Naive thymus-derived CD4-positive, alpha-beta T cell (primary cell): ENCODE measurements around the gene SLC45A3. TPM values are rescaled to one million over a fixed set of nuclear protein-coding genes. Genes with fewer than 3 reads are reported as not detected.

ENCODE experiments used
- ATAC-seq: fragments of 150-1000 bp; cut with Tn5 transposase; 2 replicates; pipeline ENCODE4 v1.10.0; 2021; ENCODE audit warnings: mild to moderate bottlenecking, moderate library complexity
- CTCF ChIA-PET: fragments of 350-600 bp; sonication (Branson Sonifier 250); formaldehyde crosslinking; loops from one replicate; lab custom pipeline; 2021; ENCODE audit warnings: antibody characterized with exemption; lab: Charles Lee
- POLR2A ChIA-PET: fragments of 350-600 bp; sonication (Branson Sonifier 250); formaldehyde crosslinking; loops from one replicate; lab custom pipeline; 2021; ENCODE audit warnings: antibody characterized with exemption, inconsistent platforms; lab: Charles Lee
- DNase-seq, 9 donors: peaks; one replicate each; pipeline versions ENCODE4 v3.0.0 to v3.0.0-alpha.2; 2020 to 2022; ENCODE audit warnings: mixed read lengths in 1 of 9
- H3K27ac ChIP-seq: one replicate; pipeline ENCODE4 v1.7.0; 2013; ENCODE audit warnings: mild to moderate bottlenecking, low read depth, low read length, moderate library complexity
- H3K27me3 ChIP-seq, 2 donors: one replicate each; pipeline ENCODE4 v1.7.0; 2013; ENCODE audit warnings: low read length in 2 of 2, mild to moderate bottlenecking in 2 of 2, moderate library complexity in 2 of 2; ENCODE audit not compliant: control insufficient read depth in 2 of 2, insufficient read depth in 2 of 2
- H3K36me3 ChIP-seq, 3 experiments: 1 replicate in 2 of 3; 2 replicates in 1 of 3; pipeline ENCODE4 v1.7.0; 2013; ENCODE audit warnings: low read length in 3 of 3, mild to moderate bottlenecking in 3 of 3, moderate library complexity in 1 of 3; ENCODE audit not compliant: insufficient read depth in 3 of 3, control insufficient read depth in 2 of 3
- H3K4me1 ChIP-seq, 2 donors: one replicate each; pipeline ENCODE4 v1.7.0; 2013; ENCODE audit warnings: low read length in 2 of 2, mild to moderate bottlenecking in 2 of 2, moderate library complexity in 1 of 2; ENCODE audit not compliant: control insufficient read depth in 2 of 2, insufficient read depth in 2 of 2
- H3K4me3 ChIP-seq: 2 replicates; pipeline ENCODE4 v1.7.0; 2013; ENCODE audit warnings: mild to moderate bottlenecking, low read length
- H3K9me3 ChIP-seq, 3 experiments: 1 replicate in 2 of 3; 2 replicates in 1 of 3; pipeline ENCODE4 v1.7.0; 2013; ENCODE audit warnings: low read length in 3 of 3; ENCODE audit not compliant: control insufficient read depth in 2 of 3
- H3K27ac Mint-ChIP-seq, 9 donors: one replicate each; pipeline ENCODE4 v1.8.0; 2020 to 2022; ENCODE audit warnings: mixed read lengths in 9 of 9, mild to moderate bottlenecking in 8 of 9, moderate library complexity in 5 of 9, inconsistent platforms in 2 of 9
- H3K27me3 Mint-ChIP-seq, 5 donors: one replicate each; pipeline ENCODE4 v1.8.0; 2021 to 2022; ENCODE audit warnings: mixed read lengths in 5 of 5, mild to moderate bottlenecking in 1 of 5
- H3K36me3 Mint-ChIP-seq, 5 donors: one replicate each; pipeline ENCODE4 v1.8.0; 2020 to 2022; ENCODE audit warnings: mixed read lengths in 5 of 5, mild to moderate bottlenecking in 3 of 5, inconsistent platforms in 1 of 5
- H3K4me1 Mint-ChIP-seq, 7 donors: one replicate each; pipeline ENCODE4 v1.8.0; 2020 to 2022; ENCODE audit warnings: mixed read lengths in 7 of 7, mild to moderate bottlenecking in 3 of 7, inconsistent platforms in 1 of 7
- H3K4me3 Mint-ChIP-seq, 10 donors: one replicate each; pipeline ENCODE4 v1.8.0; 2020 to 2022; ENCODE audit warnings: mild to moderate bottlenecking in 10 of 10, mixed read lengths in 10 of 10, moderate library complexity in 6 of 10, inconsistent platforms in 2 of 10
- H3K9me3 Mint-ChIP-seq, 11 donors: one replicate each; pipeline ENCODE4 v1.8.0; 2020 to 2022; ENCODE audit warnings: mixed read lengths in 11 of 11, mild to moderate bottlenecking in 4 of 11, inconsistent platforms in 1 of 11, moderate library complexity in 1 of 11
- intact Hi-C, 2 donors: fragments of 100-400 bp; cut with micrococcal nuclease; formaldehyde crosslinking; loops; one replicate each; pipeline ENCODE4 v1.15.1; 2023
- polyA plus RNA-seq, 2 donors: library from polyadenylated mRNA; unstranded; fragments of 300-500 nt; fragmentation: Illumina TruSeq; gene quantifications; one replicate each; pipeline ENCODE4 v1.2.3, GENCODE V29; 2021
- total RNA-seq, 6 experiments: library from RNA in 5 of 6; stranded (reverse) in 5 of 6; gene quantifications; 1 replicate in 5 of 6; 2 replicates in 1 of 6; pipeline ENCODE4 v1.2.3 and lab custom pipeline; 2021 to 2026

Gene SLC45A3
- total and polyA plus RNA-seq, 7 experiments from 2014 or later: 0.10 to 8.7 (median 0.54) TPM; not detected in 2

- H3K27me3 ChIP-seq: no peaks in the 10 kb centered on the region
- H3K4me3 ChIP-seq: no peak overlapping the region
- DNase-seq (peak in 8 of 9 donors; percentile 36 to 72 (median 64)), ATAC-seq (peak; percentile 91)
- intact Hi-C loops: loop anchor here (1.0 to 5.0 kb wide), 9 partner anchors 37 to 266 kb away; no protein-coding TSS in a partner anchor
- ChIA-PET POLR2A (interaction anchor here (0.6 to 1.5 kb wide), 4 partner anchors 9 to 63 kb away, joined by 3 read pairs; no protein-coding TSS in a partner anchor), CTCF (interaction anchor here (0.7 to 7.4 kb wide), 22 partner anchors 9 to 477 kb away, joined by 3 to 103 read pairs (median 4); partner anchors contain the start of gene ELK4)
- Mint-ChIP-seq H3K27ac (peak overlapping the region in 6 of 9 donors; percentile 7 to 87 (median 15)), H3K9me3 (no peaks in the 10 kb centered on the region), H3K36me3 (peaks cover 0 to 20% (median 5%) of the 10 kb centered on the region in 5 donors), H3K27me3 (no peaks in the 10 kb centered on the region), H3K4me3 (no peak overlapping the region), H3K4me1 (peaks cover 9 to 28% (median 20%) of the 10 kb centered on the region in 7 donors)
- H3K27ac ChIP-seq: no peak overlapping the region
- H3K36me3 ChIP-seq: peaks cover 0 to 22% (median 0%) of the 10 kb centered on the region in 3 experiments
- H3K9me3 ChIP-seq: no peaks in the 10 kb centered on the region
- no peaks in the 10 kb centered on the region for H3K4me1 ChIP-seq
Observed at GRCh38 chr1:205711105-205712048, 31.1 kb upstream of the SLC45A3 start.

GRCh38 chr1:205710201-205711062 is 30.1 kb upstream of the SLC45A3 start:
- Mint-ChIP-seq H3K4me1 (peaks cover 8 to 25% (median 20%) of the 10 kb centered on the region in 7 donors), H3K36me3 (peaks cover 0 to 16% (median 5%) of the 10 kb centered on the region in 5 donors), H3K27me3 (no peaks in the 10 kb centered on the region), H3K4me3 (no peak overlapping the region), H3K27ac (peak overlapping the region in 5 of 9 donors; percentile 4 to 87 (median 47)), H3K9me3 (no peaks in the 10 kb centered on the region)
- H3K4me1 ChIP-seq: no peaks in the 10 kb centered on the region
- intact Hi-C loops: loop anchor here (1.0 to 5.0 kb wide), 9 partner anchors 38 to 267 kb away; no protein-coding TSS in a partner anchor
- DNase-seq: no peak
- no peaks in the 10 kb centered on the region for H3K27me3 ChIP-seq
- H3K36me3 ChIP-seq: peaks cover 0 to 15% (median 0%) of the 10 kb centered on the region in 3 experiments
- CTCF ChIA-PET: interaction anchor here (0.6 to 7.4 kb wide), 13 partner anchors 12 to 349 kb away, joined by 3 to 103 read pairs (median 5); no protein-coding TSS in a partner anchor
- no peak overlapping the region for H3K27ac ChIP-seq
- POLR2A ChIA-PET: interaction anchor here (0.6 to 1.5 kb wide), 3 partner anchors 10 to 426 kb away, joined by 3 read pairs; no protein-coding TSS in a partner anchor
- H3K4me3 ChIP-seq: no peak overlapping the region
- H3K9me3 ChIP-seq: no peaks in the 10 kb centered on the region
- no peak for ATAC-seq

GRCh38 chr1:205709640-205710039 is 29.3 kb upstream of the SLC45A3 start:
- Mint-ChIP-seq H3K9me3 (no peaks in the 10 kb centered on the region), H3K36me3 (peaks cover 0 to 15% (median 9%) of the 10 kb centered on the region in 5 donors), H3K4me1 (peaks cover 6 to 28% (median 23%) of the 10 kb centered on the region in 7 donors), H3K27ac (no peak overlapping the region), H3K4me3 (no peak overlapping the region), H3K27me3 (no peaks in the 10 kb centered on the region)
- H3K27ac ChIP-seq: no peak overlapping the region
- ATAC-seq (no peak), DNase-seq (no peak)
- no peaks in the 10 kb centered on the region for H3K27me3 ChIP-seq
- no peaks in the 10 kb centered on the region for H3K4me1 ChIP-seq
- POLR2A ChIA-PET: interaction anchor here (0.6 to 1.0 kb wide), 2 partner anchors 33 to 425 kb away, joined by 3 to 4 read pairs; no protein-coding TSS in a partner anchor
- CTCF ChIA-PET: interaction anchor here (0.6 to 7.4 kb wide), 8 partner anchors 23 to 581 kb away, joined by 3 to 103 read pairs (median 6); no protein-coding TSS in a partner anchor
- intact Hi-C loops: loop anchor here (2.0 to 5.0 kb wide), 3 partner anchors 39 to 181 kb away; no protein-coding TSS in a partner anchor
- H3K4me3 ChIP-seq: no peak overlapping the region
- H3K9me3 ChIP-seq: no peaks in the 10 kb centered on the region
- peaks cover 0 to 12% (median 0%) of the 10 kb centered on the region in 3 experiments for H3K36me3 ChIP-seq

- peaks cover 0 to 15% (median 11%) of the 10 kb centered on the region in 5 donors for H3K36me3 Mint-ChIP-seq
- ATAC-seq (no peak), DNase-seq (no peak)
- ChIA-PET POLR2A (interaction anchor here (0.7 to 1.0 kb wide), 2 partner anchors 34 to 118 kb away, joined by 4 read pairs; no protein-coding TSS in a partner anchor), CTCF (interaction anchor here (0.6 to 7.4 kb wide), 3 partner anchors 51 to 580 kb away, joined by 3 to 103 read pairs (median 6); no protein-coding TSS in a partner anchor)
- H3K27ac Mint-ChIP-seq: peak overlapping the region in 1 of 9 donors; percentile 22
- no peak overlapping the region for H3K4me3 ChIP-seq
- intact Hi-C loops: no loop called here
- no peaks in the 10 kb centered on the region for H3K9me3 ChIP-seq
- no peaks in the 10 kb centered on the region for H3K9me3 Mint-ChIP-seq
- H3K4me3 Mint-ChIP-seq: no peak overlapping the region
- H3K4me1 ChIP-seq: no peaks in the 10 kb centered on the region
- no peak overlapping the region for H3K27ac ChIP-seq
- H3K36me3 ChIP-seq: peaks cover 0 to 12% (median 0%) of the 10 kb centered on the region in 3 experiments
- H3K27me3 Mint-ChIP-seq: no peaks in the 10 kb centered on the region
- H3K4me1 Mint-ChIP-seq: peaks cover 7 to 31% (median 24%) of the 10 kb centered on the region in 7 donors
- H3K27me3 ChIP-seq: no peaks in the 10 kb centered on the region
Observed at GRCh38 chr1:205709059-205709398, 28.7 kb upstream of the SLC45A3 start.

- POLR2A ChIA-PET: no interaction called here
- peak overlapping the region in 2 of 9 donors; percentile 21 to 72 for H3K27ac Mint-ChIP-seq
- CTCF ChIA-PET: no interaction called here
- DNase-seq (no peak), ATAC-seq (peak; percentile 47)
- no peaks in the 10 kb centered on the region for H3K9me3 ChIP-seq
- H3K27ac ChIP-seq: no peak overlapping the region
- H3K36me3 Mint-ChIP-seq: peaks cover 0 to 20% (median 11%) of the 10 kb centered on the region in 5 donors
- H3K27me3 Mint-ChIP-seq: no peaks in the 10 kb centered on the region
- H3K4me1 Mint-ChIP-seq: peaks cover 8 to 40% (median 24%) of the 10 kb centered on the region in 7 donors
- H3K27me3 ChIP-seq: no peaks in the 10 kb centered on the region
- H3K9me3 Mint-ChIP-seq: no peaks in the 10 kb centered on the region
- H3K4me3 ChIP-seq: no peak overlapping the region
- H3K4me1 ChIP-seq: no peaks in the 10 kb centered on the region
- no peak overlapping the region for H3K4me3 Mint-ChIP-seq
- intact Hi-C loops: no loop called here
- H3K36me3 ChIP-seq: peaks cover 0 to 12% (median 0%) of the 10 kb centered on the region in 3 experiments
Observed at GRCh38 chr1:205706601-205707502, 26.5 kb upstream of the SLC45A3 start.
